Stomach (tissue), 4 donors: ENCODE data around the gene CSNK2B.

Experiments used
- CTCF ChIP-seq, 7 experiments: fragments of 450-650 bp in 4 of 7; fragments of 200-600 bp in 3 of 7; sonication (generic) in 3 of 7; IDR thresholded peaks; one replicate each; pipeline ENCODE4 v1.5.1; 2016 to 2019; ENCODE audit warnings: antibody characterized with exemption in 7 of 7, control low read depth in 2 of 7, mild to moderate bottlenecking in 1 of 7
- POLR2A ChIP-seq, 4 donors: fragments of 450-650 bp; IDR thresholded peaks; one replicate each; pipeline ENCODE4 v1.6.1; 2016; ENCODE audit warnings: antibody characterized with exemption in 4 of 4, control low read depth in 2 of 4, mild to moderate bottlenecking in 1 of 4, moderate library complexity in 1 of 4

- no peak for TF ChIP-seq CTCF (IDR thresholded peaks at IDR 0.05)
- TF ChIP-seq POLR2A (IDR thresholded peaks at IDR 0.05): no peak
These were observed 48.3 kb downstream of the CSNK2B start for GRCh38 chr6:31713991-31714684.
